HG02870 (cell line): ENCODE data around the gene PCK2.

ENCODE experiments used
- ATAC-seq: cut with Tn5 transposase; IDR thresholded peaks from one replicate; pipeline ENCODE4 v1.9.1; 2021; ENCODE audit warnings: mild to moderate bottlenecking, moderate library complexity; ENCODE audit not compliant: unreplicated experiment

The PCK2 gene

GRCh38 chr14:24074625-24075484 is 19.3 kb upstream of the PCK2 start:
- ATAC-seq: no peak

- peak; percentile 51 for ATAC-seq
Observed at GRCh38 chr14:24075485-24076301, 18.4 kb upstream of the PCK2 start.

GRCh38 chr14:24076302-24076601 is 17.9 kb upstream of the PCK2 start:
- ATAC-seq: no peak

DNA sequence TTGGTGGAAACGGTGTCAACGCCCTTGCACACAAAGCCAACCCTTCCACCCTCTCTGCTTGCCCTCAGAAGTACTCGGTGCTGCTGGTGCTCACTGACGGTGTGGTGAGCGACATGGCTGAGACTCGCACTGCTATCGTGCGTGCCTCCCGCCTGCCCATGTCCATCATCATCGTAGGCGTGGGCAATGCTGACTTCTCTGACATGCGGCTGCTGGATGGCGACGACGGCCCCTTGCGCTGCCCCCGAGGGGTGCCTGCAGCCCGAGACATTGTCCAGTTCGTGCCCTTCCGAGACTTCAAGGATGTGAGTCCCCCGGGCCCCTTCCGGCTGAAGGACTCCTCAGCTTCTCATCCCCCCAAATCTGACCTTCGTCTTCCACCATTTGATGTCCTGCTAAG is 17.0 kb upstream of the PCK2 start:
- no peak for ATAC-seq

DNA sequence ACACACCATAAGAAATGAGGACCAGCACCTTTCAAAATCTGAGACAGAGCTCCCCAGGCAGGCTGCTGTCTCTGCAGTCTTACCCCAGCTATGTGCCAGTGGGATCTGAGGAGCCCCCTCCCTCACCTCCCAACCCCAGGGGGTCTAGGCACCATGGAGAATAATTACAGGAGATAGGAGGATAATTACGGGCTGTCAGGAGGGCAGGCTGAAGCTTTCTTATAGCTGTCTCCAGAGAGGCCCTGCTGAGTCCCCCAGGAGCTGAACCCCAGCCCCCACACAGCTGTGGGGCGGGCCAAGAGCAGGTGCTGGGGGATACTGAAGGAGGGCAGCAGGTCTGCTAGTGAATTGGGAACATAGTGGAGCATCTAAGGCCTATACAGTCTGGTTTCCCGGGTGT is 16.0 kb upstream of the PCK2 start:
- ATAC-seq: no peak

DNA sequence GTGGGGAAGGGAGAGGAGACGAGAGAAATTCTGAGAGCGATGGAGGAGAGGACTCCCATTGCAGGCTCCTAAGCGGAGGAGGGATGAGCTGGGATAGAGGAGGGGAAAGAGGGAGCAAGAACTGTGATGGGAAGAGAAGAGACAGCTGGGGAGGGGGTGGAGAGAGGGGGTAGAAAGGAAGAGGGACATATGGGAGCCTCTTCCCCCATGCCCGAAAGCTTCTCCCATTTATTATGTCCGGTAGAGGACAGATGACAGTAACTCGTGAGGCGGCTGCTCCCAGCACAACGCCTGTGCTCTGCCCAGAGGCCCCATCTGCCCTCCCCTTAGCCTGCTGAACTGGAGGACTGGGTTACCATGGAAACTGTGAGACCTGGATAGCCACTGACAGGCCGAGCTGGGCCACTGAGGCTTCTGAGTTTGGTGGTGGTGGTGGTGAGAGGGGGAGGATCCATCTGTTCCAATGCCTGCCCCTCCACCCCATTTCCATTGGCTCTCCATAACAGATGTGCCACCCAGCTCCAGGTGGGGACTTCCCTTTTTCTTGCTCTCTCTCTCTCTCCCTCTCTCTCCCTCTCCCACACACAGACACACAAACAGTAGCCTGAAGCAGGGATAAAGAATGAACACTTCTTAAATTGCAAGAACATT is 14.5 kb upstream of the PCK2 start:
- ATAC-seq: no peak

GRCh38 chr14:24080142-24080530 is 14.0 kb upstream of the PCK2 start:
- no peak for ATAC-seq

- ATAC-seq: peak; percentile 85
Observed at GRCh38 chr14:24080888-24081738, 13.0 kb upstream of the PCK2 start.

GRCh38 chr14:24081739-24082211 is 12.3 kb upstream of the PCK2 start:
- no peak for ATAC-seq

- ATAC-seq: no peak
Observed at GRCh38 chr14:24082411-24083080, 11.6 kb upstream of the PCK2 start.

GRCh38 chr14:24083462-24083861 is 10.6 kb upstream of the PCK2 start:
- no peak for ATAC-seq

DNA sequence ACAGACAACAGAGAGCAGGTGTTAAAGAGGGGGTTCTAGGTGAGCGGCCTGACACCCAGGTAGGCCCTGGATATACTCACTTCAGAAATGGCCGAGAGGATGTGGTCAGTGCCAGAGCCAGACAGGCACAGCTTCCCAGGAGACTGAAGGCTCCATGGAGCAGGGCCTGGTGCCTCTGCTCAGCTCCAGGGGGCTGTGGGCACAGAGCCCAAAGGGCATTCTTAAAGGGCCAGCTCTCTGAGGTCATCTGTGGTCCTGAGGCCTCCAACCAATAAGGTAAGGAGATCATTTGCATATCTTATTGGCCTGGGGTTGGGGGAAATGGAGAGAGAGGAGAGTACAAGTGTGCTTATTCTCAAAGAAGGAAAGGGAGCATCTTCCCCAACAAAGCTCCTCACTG is 9.7 kb upstream of the PCK2 start:
- ATAC-seq: no peak

- no peak for ATAC-seq
Observed at GRCh38 chr14:24085215-24085614, 8.9 kb upstream of the PCK2 start.

DNA sequence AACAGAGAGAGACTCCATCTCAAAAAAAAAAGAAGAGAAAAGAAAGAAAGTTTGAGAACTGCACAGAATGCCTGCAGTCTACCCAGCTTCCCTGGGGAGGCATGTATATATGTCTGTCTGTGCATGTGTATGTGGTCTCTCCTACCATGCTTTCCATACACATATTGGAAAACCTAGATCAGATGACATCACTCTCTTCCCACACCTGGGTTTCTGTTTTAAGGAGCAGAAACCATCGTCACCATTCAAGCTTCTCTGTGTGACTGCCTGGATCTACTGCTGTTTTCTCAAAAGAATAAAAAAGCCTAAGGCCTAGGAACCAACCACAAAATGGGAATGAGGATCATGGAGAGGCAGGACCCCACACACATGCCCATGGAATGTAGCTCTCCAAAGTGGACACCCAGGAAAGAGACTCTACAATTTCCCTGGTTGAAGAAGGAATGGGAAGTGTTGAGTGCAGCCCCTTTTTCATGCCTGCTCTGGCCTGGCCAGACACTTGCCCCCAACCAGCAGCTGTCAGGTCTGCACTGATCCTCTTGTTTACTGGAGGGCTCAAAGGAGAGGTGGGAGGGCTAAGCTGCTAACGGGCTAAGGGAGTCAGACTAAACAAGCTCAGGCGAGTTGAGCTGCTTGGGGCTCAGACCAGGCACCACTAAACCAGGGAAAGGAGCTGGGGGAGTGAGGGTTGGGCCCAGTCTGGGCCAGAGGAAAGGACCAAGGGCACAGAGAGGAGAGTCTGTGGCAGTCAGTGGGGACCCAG is 7.7 kb upstream of the PCK2 start:
- ATAC-seq: no peak

- ATAC-seq: no peak
Observed at GRCh38 chr14:24087004-24087403, 7.1 kb upstream of the PCK2 start.

- ATAC-seq: no peak
Observed at GRCh38 chr14:24088095-24088494, 6.0 kb upstream of the PCK2 start.

- ATAC-seq: no peak
Observed at GRCh38 chr14:24089890-24090289, 4.2 kb upstream of the PCK2 start.

- ATAC-seq: no peak
Observed at GRCh38 chr14:24092110-24092504, 2.0 kb upstream of the PCK2 start.

DNA sequence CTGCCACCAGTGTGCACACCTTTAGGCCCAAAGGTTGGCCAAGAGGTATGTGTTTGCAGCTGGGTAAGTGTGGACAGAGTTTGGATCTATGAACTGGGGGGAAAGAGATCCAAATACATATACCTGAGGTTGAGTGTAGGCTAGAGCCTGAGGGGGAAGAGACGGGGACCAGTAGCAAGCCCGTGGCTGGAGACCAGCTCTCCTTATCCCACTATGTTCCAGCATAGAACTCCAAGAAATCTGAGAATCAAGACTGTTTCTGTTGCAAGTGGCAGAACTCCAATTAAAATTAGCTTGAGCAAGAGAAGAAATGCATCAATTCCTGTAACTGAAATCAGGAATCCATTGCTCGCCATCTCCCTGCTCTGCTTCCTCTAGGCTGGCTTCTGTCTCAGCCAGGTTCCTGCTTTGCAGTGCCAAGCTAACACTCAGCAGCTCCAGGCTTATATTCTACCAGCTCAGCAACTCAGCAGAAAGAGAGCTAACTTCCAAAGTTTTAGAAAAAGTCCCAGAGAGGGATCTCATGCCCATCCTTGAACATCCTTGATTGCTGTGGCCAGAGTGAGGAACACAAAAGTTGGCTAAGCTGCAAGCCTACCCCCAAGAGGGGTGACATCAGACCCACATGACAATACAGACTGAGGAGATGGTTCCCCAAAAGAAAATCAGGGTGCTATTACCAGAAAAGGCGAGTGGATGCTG is 1.5 kb upstream of the PCK2 start:
- ATAC-seq: no peak
